HepG2 (cell line): ENCODE results near the gene CCDC174. TPM values are rescaled to one million over a fixed set of nuclear protein-coding genes. Genes with fewer than 3 reads are reported as not detected.
A peak's percentile ranks its signal among the peaks of the same experiment; 100 is the strongest.

Experiments used
- FOXO1 ChIP-seq: sonication (generic); formaldehyde crosslinking; IDR thresholded peaks from 2 replicates; pipeline ENCODE4 v1.4.0; 2020; ENCODE audit warnings: missing genetic modification reagents
- HMGXB3 ChIP-seq: sonication (generic); formaldehyde crosslinking; IDR thresholded peaks from 2 replicates; pipeline ENCODE4 v1.4.0; 2020; ENCODE audit warnings: missing genetic modification reagents, borderline replicate concordance
- TBP ChIP-seq: sonication (generic); formaldehyde crosslinking; IDR thresholded peaks from 2 replicates; pipeline ENCODE4 v1.5.0; 2020; ENCODE audit warnings: missing genetic modification reagents
- ZNF609 ChIP-seq: sonication (generic); formaldehyde crosslinking; IDR thresholded peaks from 2 replicates; pipeline ENCODE4 v1.4.0; 2020; ENCODE audit warnings: mild to moderate bottlenecking, missing genetic modification reagents, borderline replicate concordance
- ZNF614 ChIP-seq: IDR thresholded peaks from 2 replicates; pipeline ENCODE4 v1.6.1; 2018; ENCODE audit warnings: missing biosample characterization, missing genetic modification reagents, inconsistent platforms, borderline replicate concordance
- polyA plus RNA-seq, 8 experiments: library from polyadenylated mRNA; depleted of rRNA in 3 of 8; stranded (reverse) in 7 of 8; unstranded in 1 of 8; fragments of >200 nt; fragmentation: Illumina TruSeq in 4 of 8; extraction: Trizol in 4 of 8; gene quantifications; 2 replicates each; pipeline versions ENCODE4 v1.2.1 to v1.2.3, GENCODE V29; 2011 to 2016; ENCODE audit warnings: low read depth in 4 of 8, missing spikeins in 1 of 8, mixed read lengths in 1 of 8; ENCODE audit not compliant: insufficient read depth in 1 of 8
- total RNA-seq, 5 experiments: library from RNA; depleted of rRNA; stranded (reverse); fragments of >200 nt; fragmentation: Illumina TruSeq; extraction: Trizol; gene quantifications; 2 replicates each; pipeline ENCODE4 v1.2.3, GENCODE V29; 2016; ENCODE audit warnings: low read depth in 1 of 5
- TF ChIP-seq, protein P1 (sequence below): IDR thresholded peaks from 2 replicates; pipeline ENCODE4 v1.6.1; 2016; ENCODE audit warnings: mild to moderate bottlenecking
- TF ChIP-seq, protein P2 (sequence below): IDR thresholded peaks from 2 replicates; pipeline ENCODE4 v1.6.1; 2016; ENCODE audit warnings: low read depth, missing genetic modification reagents, missing compliant biosample characterization
- TF ChIP-seq, protein P3 (sequence below): sonication (generic); formaldehyde crosslinking; IDR thresholded peaks from 2 replicates; pipeline ENCODE4 v1.5.1; 2020; ENCODE audit warnings: mild to moderate bottlenecking, missing genetic modification reagents, borderline replicate concordance

Gene CCDC174
- total and polyA plus RNA-seq, 2 of the 13 experiments (the other 11 are each of a cell fraction or from before 2014, with no cell fraction given) = 5.4 to 11.0 TPM

DNA sequence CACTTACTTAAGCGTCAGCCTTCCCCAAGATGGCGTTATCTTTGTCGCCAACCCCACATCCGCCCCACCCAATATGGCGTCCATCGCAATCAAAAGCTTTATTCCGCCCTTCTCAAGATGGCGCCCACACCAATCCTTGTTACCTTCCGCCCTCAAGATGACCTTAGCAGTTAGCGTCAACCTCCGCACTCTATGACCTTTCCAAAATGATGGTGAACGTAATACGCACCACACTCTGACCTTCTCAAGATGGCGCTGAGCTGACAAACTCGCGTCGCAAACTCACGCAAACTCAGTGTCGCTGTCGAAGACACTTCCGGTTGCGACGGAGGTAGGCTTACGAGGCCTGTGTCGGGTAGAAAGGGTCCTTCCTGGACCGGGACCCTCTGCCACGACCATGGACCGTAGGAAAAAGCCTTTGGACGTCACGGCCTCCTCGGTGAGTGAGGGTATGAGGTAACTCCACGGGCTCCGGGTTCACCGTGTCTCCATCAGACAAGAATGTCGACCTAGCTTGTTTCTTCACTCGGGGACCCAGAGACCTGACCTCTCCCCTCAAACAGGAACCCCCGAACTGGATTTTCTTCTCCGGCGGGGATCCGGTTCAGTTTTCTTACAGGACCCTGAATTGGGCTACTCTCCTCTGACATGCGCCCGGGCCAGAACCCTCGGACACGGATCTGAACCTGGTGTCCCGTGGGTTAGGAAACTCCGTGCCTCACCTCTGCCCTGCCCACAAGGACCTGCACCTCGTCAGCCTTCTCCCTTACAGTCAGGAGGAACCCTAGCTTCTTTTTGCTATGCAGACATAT, at the start of gene CCDC174 (continued):
- TF ChIP-seq, protein P1, sequence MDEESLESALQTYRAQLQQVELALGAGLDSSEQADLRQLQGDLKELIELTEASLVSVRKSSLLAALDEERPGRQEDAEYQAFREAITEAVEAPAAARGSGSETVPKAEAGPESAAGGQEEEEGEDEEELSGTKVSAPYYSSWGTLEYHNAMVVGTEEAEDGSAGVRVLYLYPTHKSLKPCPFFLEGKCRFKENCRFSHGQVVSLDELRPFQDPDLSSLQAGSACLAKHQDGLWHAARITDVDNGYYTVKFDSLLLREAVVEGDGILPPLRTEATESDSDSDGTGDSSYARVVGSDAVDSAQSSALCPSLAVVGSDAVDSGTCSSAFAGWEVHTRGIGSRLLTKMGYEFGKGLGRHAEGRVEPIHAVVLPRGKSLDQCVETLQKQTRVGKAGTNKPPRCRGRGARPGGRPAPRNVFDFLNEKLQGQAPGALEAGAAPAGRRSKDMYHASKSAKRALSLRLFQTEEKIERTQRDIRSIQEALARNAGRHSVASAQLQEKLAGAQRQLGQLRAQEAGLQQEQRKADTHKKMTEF (CRISPR knock-in tag) = peak; percentile 78; the same call in 1 of the 2 replicates
- TF ChIP-seq HMGXB3 (CRISPR knock-in tag) (peak; percentile 72; the same call in 1 of the 2 replicates), FOXO1 (peak; percentile 58; the same call in 1 of the 2 replicates), TBP (CRISPR knock-in tag) (no peak), ZNF614 (CRISPR knock-in tag) (peak; percentile 80; the same call in 1 of the 2 replicates), ZNF609 (peak; percentile 71; the same call in 1 of the 2 replicates)
- TF ChIP-seq, protein P2, sequence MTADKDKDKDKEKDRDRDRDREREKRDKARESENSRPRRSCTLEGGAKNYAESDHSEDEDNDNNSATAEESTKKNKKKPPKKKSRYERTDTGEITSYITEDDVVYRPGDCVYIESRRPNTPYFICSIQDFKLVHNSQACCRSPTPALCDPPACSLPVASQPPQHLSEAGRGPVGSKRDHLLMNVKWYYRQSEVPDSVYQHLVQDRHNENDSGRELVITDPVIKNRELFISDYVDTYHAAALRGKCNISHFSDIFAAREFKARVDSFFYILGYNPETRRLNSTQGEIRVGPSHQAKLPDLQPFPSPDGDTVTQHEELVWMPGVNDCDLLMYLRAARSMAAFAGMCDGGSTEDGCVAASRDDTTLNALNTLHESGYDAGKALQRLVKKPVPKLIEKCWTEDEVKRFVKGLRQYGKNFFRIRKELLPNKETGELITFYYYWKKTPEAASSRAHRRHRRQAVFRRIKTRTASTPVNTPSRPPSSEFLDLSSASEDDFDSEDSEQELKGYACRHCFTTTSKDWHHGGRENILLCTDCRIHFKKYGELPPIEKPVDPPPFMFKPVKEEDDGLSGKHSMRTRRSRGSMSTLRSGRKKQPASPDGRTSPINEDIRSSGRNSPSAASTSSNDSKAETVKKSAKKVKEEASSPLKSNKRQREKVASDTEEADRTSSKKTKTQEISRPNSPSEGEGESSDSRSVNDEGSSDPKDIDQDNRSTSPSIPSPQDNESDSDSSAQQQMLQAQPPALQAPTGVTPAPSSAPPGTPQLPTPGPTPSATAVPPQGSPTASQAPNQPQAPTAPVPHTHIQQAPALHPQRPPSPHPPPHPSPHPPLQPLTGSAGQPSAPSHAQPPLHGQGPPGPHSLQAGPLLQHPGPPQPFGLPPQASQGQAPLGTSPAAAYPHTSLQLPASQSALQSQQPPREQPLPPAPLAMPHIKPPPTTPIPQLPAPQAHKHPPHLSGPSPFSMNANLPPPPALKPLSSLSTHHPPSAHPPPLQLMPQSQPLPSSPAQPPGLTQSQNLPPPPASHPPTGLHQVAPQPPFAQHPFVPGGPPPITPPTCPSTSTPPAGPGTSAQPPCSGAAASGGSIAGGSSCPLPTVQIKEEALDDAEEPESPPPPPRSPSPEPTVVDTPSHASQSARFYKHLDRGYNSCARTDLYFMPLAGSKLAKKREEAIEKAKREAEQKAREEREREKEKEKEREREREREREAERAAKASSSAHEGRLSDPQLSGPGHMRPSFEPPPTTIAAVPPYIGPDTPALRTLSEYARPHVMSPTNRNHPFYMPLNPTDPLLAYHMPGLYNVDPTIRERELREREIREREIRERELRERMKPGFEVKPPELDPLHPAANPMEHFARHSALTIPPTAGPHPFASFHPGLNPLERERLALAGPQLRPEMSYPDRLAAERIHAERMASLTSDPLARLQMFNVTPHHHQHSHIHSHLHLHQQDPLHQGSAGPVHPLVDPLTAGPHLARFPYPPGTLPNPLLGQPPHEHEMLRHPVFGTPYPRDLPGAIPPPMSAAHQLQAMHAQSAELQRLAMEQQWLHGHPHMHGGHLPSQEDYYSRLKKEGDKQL (CRISPR knock-in tag) = 0 out of 2 replicates have a peak, but pooled peaks have one; percentile 36
- TF ChIP-seq, protein P3, sequence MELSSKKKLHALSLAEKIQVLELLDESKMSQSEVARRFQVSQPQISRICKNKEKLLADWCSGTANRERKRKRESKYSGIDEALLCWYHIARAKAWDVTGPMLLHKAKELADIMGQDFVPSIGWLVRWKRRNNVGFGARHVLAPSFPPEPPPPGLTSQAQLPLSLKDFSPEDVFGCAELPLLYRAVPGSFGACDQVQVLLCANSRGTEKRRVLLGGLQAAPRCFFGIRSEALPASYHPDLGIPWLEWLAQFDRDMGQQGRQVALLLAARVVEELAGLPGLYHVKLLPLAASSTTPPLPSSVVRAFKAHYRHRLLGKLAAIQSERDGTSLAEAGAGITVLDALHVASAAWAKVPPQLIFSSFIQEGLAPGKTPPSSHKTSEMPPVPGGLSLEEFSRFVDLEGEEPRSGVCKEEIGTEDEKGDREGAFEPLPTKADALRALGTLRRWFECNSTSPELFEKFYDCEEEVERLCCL = peak; percentile 21; the same call in 1 of the 2 replicates
